Measurements from ENCODE around the gene LRP5.

The LRP5 gene

DNA sequence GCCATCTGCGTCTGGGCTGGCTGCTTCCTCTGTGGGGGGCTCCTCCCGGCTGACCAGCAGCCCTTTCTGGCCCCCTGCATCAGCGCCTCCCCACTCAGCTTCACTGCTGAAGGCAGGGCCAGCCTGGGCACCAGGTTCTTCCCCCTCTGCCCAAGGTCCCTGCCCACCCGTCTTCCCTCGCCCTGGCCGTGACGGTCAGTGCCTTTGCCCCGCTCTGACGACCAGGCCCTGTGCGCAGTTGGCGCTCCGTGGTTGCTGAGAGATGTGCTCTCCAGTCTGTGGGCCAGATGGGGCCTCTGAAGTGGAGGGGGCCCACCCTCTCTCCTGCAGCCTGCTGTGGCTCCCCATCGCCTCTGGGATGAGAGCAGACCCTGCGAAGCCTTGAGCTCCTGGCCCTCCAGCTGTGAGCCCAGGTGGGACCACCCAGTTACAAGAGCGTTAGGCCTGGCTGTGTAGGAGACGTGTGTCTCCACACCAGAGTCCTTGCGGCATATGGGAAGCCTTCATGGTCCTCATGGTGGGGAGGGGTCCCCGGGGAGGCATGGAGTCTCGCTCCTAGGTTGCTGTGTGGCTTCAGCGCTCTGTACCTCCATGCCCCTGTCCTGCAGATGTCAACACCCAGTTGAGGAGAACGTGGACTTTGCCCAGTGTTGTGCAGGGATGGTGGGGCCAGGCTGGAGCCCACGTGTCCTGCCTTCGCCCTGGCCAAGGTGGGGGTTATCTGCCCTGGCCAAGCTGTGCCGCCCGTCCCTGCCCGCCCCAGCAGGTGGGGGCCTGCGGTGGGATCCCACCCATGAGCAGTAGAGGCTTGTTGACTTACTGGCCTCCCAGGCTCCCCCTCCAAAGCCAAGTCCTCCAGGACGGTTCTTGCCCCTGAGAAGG is 14.2 kb downstream of the LRP5 start:
- TF ChIP-seq, protein P1, sequence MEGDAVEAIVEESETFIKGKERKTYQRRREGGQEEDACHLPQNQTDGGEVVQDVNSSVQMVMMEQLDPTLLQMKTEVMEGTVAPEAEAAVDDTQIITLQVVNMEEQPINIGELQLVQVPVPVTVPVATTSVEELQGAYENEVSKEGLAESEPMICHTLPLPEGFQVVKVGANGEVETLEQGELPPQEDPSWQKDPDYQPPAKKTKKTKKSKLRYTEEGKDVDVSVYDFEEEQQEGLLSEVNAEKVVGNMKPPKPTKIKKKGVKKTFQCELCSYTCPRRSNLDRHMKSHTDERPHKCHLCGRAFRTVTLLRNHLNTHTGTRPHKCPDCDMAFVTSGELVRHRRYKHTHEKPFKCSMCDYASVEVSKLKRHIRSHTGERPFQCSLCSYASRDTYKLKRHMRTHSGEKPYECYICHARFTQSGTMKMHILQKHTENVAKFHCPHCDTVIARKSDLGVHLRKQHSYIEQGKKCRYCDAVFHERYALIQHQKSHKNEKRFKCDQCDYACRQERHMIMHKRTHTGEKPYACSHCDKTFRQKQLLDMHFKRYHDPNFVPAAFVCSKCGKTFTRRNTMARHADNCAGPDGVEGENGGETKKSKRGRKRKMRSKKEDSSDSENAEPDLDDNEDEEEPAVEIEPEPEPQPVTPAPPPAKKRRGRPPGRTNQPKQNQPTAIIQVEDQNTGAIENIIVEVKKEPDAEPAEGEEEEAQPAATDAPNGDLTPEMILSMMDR (IDR thresholded peaks at IDR 0.05; ENCODE audit: borderline replicate concordance, insufficient read depth, low read depth, low read length), result no peak
- no peak overlapping the region for H3K4me3 ChIP-seq (ENCODE audit: low read depth, low read length)

DNA sequence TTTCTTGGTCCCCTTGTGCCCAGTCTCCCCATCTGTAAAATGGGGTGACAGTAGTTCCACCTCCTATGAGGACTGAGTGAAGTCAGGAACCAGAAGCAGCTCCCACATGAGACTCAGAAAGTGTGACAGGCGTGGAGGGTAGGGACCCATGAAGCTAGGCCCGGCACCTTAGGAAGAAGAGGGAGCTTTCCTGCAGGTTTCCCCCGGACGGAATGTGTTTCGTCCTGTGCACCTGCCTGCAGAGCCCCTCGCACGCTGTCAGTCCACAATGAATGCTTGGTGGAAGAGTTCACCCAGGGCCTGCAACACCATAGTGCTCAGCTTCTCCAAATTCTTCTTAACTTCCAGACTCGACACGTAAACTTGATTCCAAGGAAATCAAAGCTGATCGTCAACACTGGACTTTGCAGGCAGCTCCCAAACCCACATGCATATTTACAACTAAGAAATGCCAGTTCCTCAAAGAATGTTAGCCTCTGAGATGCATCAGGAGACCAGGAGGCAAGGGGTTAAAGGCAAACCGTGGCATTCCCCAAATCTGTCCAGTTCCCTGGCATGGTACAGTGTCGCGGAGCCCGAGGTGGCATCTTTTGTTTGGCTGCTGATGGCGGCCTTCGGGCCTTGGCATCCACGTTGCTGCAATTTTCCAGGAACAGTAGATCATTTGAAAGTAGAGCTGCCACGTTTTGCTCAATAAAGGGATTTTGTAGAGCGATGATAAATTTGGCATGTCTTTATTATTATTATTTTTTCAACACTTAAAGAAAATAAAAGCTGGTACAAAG is 15.4 kb downstream of the LRP5 start:
- TF ChIP-seq, protein P1 (IDR thresholded peaks at IDR 0.05; ENCODE audit: borderline replicate concordance, insufficient read depth, low read depth, low read length), result no peak
- H3K4me3 ChIP-seq (ENCODE audit: low read depth, low read length), result no peak overlapping the region

GRCh38 chr11:68328374-68329091 is 16.1 kb downstream of the LRP5 start:
- TF ChIP-seq, protein P1 (IDR thresholded peaks at IDR 0.05; ENCODE audit: borderline replicate concordance, insufficient read depth, low read depth, low read length), result no peak
- H3K4me3 ChIP-seq (ENCODE audit: low read depth, low read length), result no peak overlapping the region

- H3K4me3 ChIP-seq (ENCODE audit: low read depth, low read length), result no peak overlapping the region
- TF ChIP-seq, protein P1 (IDR thresholded peaks at IDR 0.05; ENCODE audit: borderline replicate concordance, insufficient read depth, low read depth, low read length), result no peak
These were observed 17.1 kb downstream of the LRP5 start for GRCh38 chr11:68329536-68329935.

- TF ChIP-seq, protein P1 (IDR thresholded peaks at IDR 0.05; ENCODE audit: borderline replicate concordance, insufficient read depth, low read depth, low read length), result no peak
- no peak overlapping the region for H3K4me3 ChIP-seq (ENCODE audit: low read depth, low read length)
These were observed 17.7 kb downstream of the LRP5 start for GRCh38 chr11:68329978-68330699.

GRCh38 chr11:68330700-68331337 is 18.4 kb downstream of the LRP5 start:
- no peak overlapping the region for H3K4me3 ChIP-seq (ENCODE audit: low read depth, low read length)
- TF ChIP-seq, protein P1 (IDR thresholded peaks at IDR 0.05; ENCODE audit: borderline replicate concordance, insufficient read depth, low read depth, low read length), result no peak
